Measurements from ENCODE around the gene LBHD1. TPM values are rescaled to one million over a fixed set of nuclear protein-coding genes. Genes with fewer than 3 reads are reported as not detected.

The LBHD1 gene
- total and polyA plus RNA-seq, 2 of the 13 experiments (the other 11 are each of a cell fraction or from before 2014, with no cell fraction given) = 3.2 to 3.7 TPM

- no TSS peak for BruUV-seq (replicated peaks)
- TF ChIP-seq RBM22 (optimal IDR thresholded peaks at IDR 0.05; ENCODE audit: low read length) (peak; percentile 21), ZNF83 (CRISPR knock-in tag; IDR thresholded peaks at IDR 0.05; ENCODE audit: borderline replicate concordance) (no peak)
- H3K9ac ChIP-seq (ENCODE audit: insufficient read depth, low read depth, low read length) = no peak overlapping the region
- H3K36me3 ChIP-seq (replicated peaks in 1 of 2; ENCODE audit: control insufficient read depth in 1 of 2, insufficient read depth in 2 of 2, low read length in 2 of 2) = peaks cover 31 to 93% of the 10 kb centered on the region in 2 experiments
- DNase-seq (ENCODE audit: low spot score) (no peak), ATAC-seq (no peak), FAIRE-seq (no peak)
- H3K4me2 ChIP-seq (ENCODE audit: low read depth, low read length) = no peak overlapping the region
- ChIA-PET POLR2A (no interaction called here), CTCF (ENCODE audit: low intra/inter-chr PET ratio, low total read pairs) (no interaction called here)
- no peaks in the 10 kb centered on the region for H4K20me1 ChIP-seq (ENCODE audit: insufficient read depth, low read length)
- H3K4me1 ChIP-seq (ENCODE audit: insufficient read depth, low read length) = peaks cover 5% of the 10 kb centered on the region
- no peaks in the 10 kb centered on the region for H3K27me3 ChIP-seq (ENCODE audit: control insufficient read depth in 1 of 2, insufficient read depth in 2 of 2, low read length in 2 of 2)
- intact Hi-C loops (cut with micrococcal nuclease; ENCODE audit: unreplicated experiment) (no loop called here), in situ Hi-C loops (cut with HindIII; ENCODE audit: extremely low pct_ligation_motif_present, low pct_unique_long_range_greater_than_20kb) (no loop called here)
- 98% methylated on average over 11 of the region's 11 CpGs for WGBS (ENCODE audit: low lambda C conversion rate)
- no peak overlapping the region for H2AFZ ChIP-seq (ENCODE audit: low read length)
- no peak overlapping the region for H3K4me3 ChIP-seq (replicated peaks in 1 of 3; ENCODE audit: insufficient read depth in 1 of 3, low read depth in 2 of 3, low read length in 3 of 3)
- H3K27ac ChIP-seq (ENCODE audit: extremely low read length, insufficient read depth, low read length) = no peak overlapping the region
- no peaks in the 10 kb centered on the region for H3K9me3 ChIP-seq (ENCODE audit: low read length)
- peaks cover 22% of the 10 kb centered on the region for H3K79me2 ChIP-seq (ENCODE audit: insufficient read depth, low read length)
These were observed 44.7 kb upstream of the LBHD1 start for GRCh38 chr11:62716816-62717215.

- BruUV-seq (replicated peaks) = no TSS peak
- ATAC-seq (no peak), FAIRE-seq (no peak), DNase-seq (ENCODE audit: low spot score) (no peak)
- Histone ChIP-seq H3K4me2 (ENCODE audit: low read depth, low read length) (no peak overlapping the region), H3K9me3 (ENCODE audit: low read length) (no peaks in the 10 kb centered on the region), H3K4me3 (replicated peaks in 1 of 3; ENCODE audit: insufficient read depth in 1 of 3, low read depth in 2 of 3, low read length in 3 of 3) (no peak overlapping the region), H3K79me2 (ENCODE audit: insufficient read depth, low read length) (peaks cover 16% of the 10 kb centered on the region), H3K9ac (ENCODE audit: insufficient read depth, low read depth, low read length) (0 out of 2 replicates have a peak overlapping the region, but pooled peaks have one; percentile 3), H2AFZ (ENCODE audit: low read length) (no peak overlapping the region), H3K27ac (ENCODE audit: extremely low read length, insufficient read depth, low read length) (no peak overlapping the region), H4K20me1 (ENCODE audit: insufficient read depth, low read length) (no peaks in the 10 kb centered on the region; the same call in 1 of the 2 replicates), H3K36me3 (replicated peaks in 1 of 2; ENCODE audit: control insufficient read depth in 1 of 2, insufficient read depth in 2 of 2, low read length in 2 of 2) (peaks cover 31 to 92% of the 10 kb centered on the region in 2 experiments), H3K27me3 (ENCODE audit: control insufficient read depth in 1 of 2, insufficient read depth in 2 of 2, low read length in 2 of 2) (no peaks in the 10 kb centered on the region), H3K4me1 (ENCODE audit: insufficient read depth, low read length) (no peaks in the 10 kb centered on the region)
- intact Hi-C loops (cut with micrococcal nuclease; ENCODE audit: unreplicated experiment) = no loop called here
- 94% methylated on average over 5 of the region's 5 CpGs for WGBS (ENCODE audit: low lambda C conversion rate)
- in situ Hi-C loops (cut with HindIII; ENCODE audit: extremely low pct_ligation_motif_present, low pct_unique_long_range_greater_than_20kb) = no loop called here
- CTCF ChIA-PET (ENCODE audit: low intra/inter-chr PET ratio, low total read pairs) = no interaction called here
- TF ChIP-seq ZNF326 (CRISPR knock-in tag; IDR thresholded peaks at IDR 0.05; ENCODE audit: borderline replicate concordance) = no peak
- peak; percentile 93 for TF ChIP-seq MAFF (IDR thresholded peaks at IDR 0.05; ENCODE audit: low read depth, low read length)
- TF ChIP-seq MAFK (conservative IDR thresholded peaks at IDR 0.05 in 1 of 2, IDR thresholded peaks at IDR 0.05 in 1 of 2; ENCODE audit: low read length in 2 of 2) = peak; percentile 90 to 95
- POLR2A ChIA-PET = interaction anchor here (1.8 kb wide), 1 partner anchor 11 kb away, joined by 6 read pairs; the partner anchor contains the start of gene HNRNPUL2
These were observed 44.1 kb upstream of the LBHD1 start for GRCh38 chr11:62716206-62716605.

Data from HepG2 (cell line).